HepG2 (cell line): ENCODE data around the gene MAGI1. TPM values are rescaled to one million over a fixed set of nuclear protein-coding genes. Genes with fewer than 3 reads are reported as not detected.

ENCODE experiments used
- ATAC-seq: fragments of 200-7000 bp; cut with Tn5 transposase; 3 replicates; pipeline ENCODE4 v1.9.1; 2020; ENCODE audit warnings: mild to moderate bottlenecking, moderate library complexity
- BruUV-seq: library from RNA; stranded (reverse); fragments of 400-500 nt; replicated peaks from 2 replicates; lab custom pipeline; 2021; lab: Mats Ljungman, UMichigan
- CTCF ChIA-PET: fragments of 300-600 bp; formaldehyde crosslinking; extraction: SDS; loops from one replicate; lab custom pipeline; 2021; ENCODE audit warnings: low total read pairs, inconsistent platforms, low intra/inter-chr PET ratio; lab: Yijun Ruan, JAX
- POLR2A ChIA-PET: fragments of 350-600 bp; sonication (Branson Sonifier 250); formaldehyde crosslinking; loops from one replicate; lab custom pipeline; 2020; ENCODE audit warnings: antibody characterized with exemption, inconsistent platforms; lab: Yijun Ruan, JAX
- DNase-seq: peaks from one replicate; pipeline ENCODE4 v3.0.0-alpha.2; 2015; ENCODE audit warnings: low spot score
- FAIRE-seq: peaks from 3 replicates; lab custom pipeline; 2011; peaks lifted over from hg19 to GRCh38; lab: Jason Lieb, UNC
- H2AFZ ChIP-seq: one replicate; pipeline ENCODE4 v1.6.1; 2011; ENCODE audit warnings: low read length, inconsistent platforms
- H3K27ac ChIP-seq: fragments of 300-600 bp; 3 replicates; pipeline ENCODE4 v1.8.0; 2011; ENCODE audit warnings: mixed run types, mild to moderate bottlenecking, mixed read lengths, low read length, inconsistent platforms; ENCODE audit not compliant: insufficient read depth; ENCODE audit errors: extremely low read length
- H3K27me3 ChIP-seq, 2 experiments: fragments of 200-600 bp in 1 of 2; 2 replicates in 1 of 2; 3 replicates in 1 of 2; pipeline versions ENCODE4 v1.6.0 to v1.8.0; 2011; ENCODE audit warnings: low read length in 2 of 2, mild to moderate bottlenecking in 2 of 2, moderate library complexity in 2 of 2, inconsistent platforms in 1 of 2; ENCODE audit not compliant: insufficient read depth in 2 of 2, control insufficient read depth in 1 of 2
- H3K36me3 ChIP-seq, 2 experiments: fragments of 200-600 bp in 1 of 2; replicated peaks in 1 of 2; 2 replicates in 1 of 2; 3 replicates in 1 of 2; pipeline versions ENCODE4 v1.5.1 to v1.8.0; 2011; ENCODE audit warnings: low read length in 2 of 2, inconsistent platforms in 1 of 2; ENCODE audit not compliant: insufficient read depth in 2 of 2, control insufficient read depth in 1 of 2
- H3K4me1 ChIP-seq: 2 replicates; pipeline ENCODE4 v1.5.1; 2012; ENCODE audit warnings: low read length, inconsistent platforms; ENCODE audit not compliant: insufficient read depth
- H3K4me2 ChIP-seq: 2 replicates; pipeline ENCODE4 v1.6.0; 2011; ENCODE audit warnings: low read depth, low read length, inconsistent platforms
- H3K4me3 ChIP-seq, 3 experiments: fragments of 200-600 bp in 1 of 3; sonication (generic), shearing (Covaris generic) in 1 of 3; replicated peaks in 1 of 3; 2 replicates each; pipeline ENCODE4 v1.5.1; 2011 to 2016; ENCODE audit warnings: low read length in 3 of 3, inconsistent platforms in 2 of 3, low read depth in 2 of 3, mild to moderate bottlenecking in 2 of 3, control low read depth in 1 of 3, mixed read lengths in 1 of 3; ENCODE audit not compliant: insufficient read depth in 1 of 3
- H3K79me2 ChIP-seq: one replicate; pipeline ENCODE4 v1.6.1; 2011; ENCODE audit warnings: low read length, inconsistent platforms; ENCODE audit not compliant: insufficient read depth
- H3K9ac ChIP-seq: 2 replicates; pipeline ENCODE4 v1.6.0; 2011; ENCODE audit warnings: mild to moderate bottlenecking, low read depth, low read length, inconsistent platforms; ENCODE audit not compliant: insufficient read depth
- H3K9me3 ChIP-seq: 2 replicates; pipeline ENCODE4 v1.5.1; 2012; ENCODE audit warnings: mild to moderate bottlenecking, low read length
- H4K20me1 ChIP-seq: 2 replicates; pipeline ENCODE4 v1.6.0; 2011; ENCODE audit warnings: inconsistent platforms, mild to moderate bottlenecking, low read length, moderate library complexity; ENCODE audit not compliant: insufficient read depth
- ASH2L ChIP-seq: fragments of 300-600, 200-600 bp; sonication (generic); IDR thresholded peaks from 2 replicates; pipeline ENCODE4 v1.7.0; 2017; ENCODE audit warnings: low read depth, mild to moderate bottlenecking, moderate library complexity, mixed read lengths, low read length; ENCODE audit not compliant: insufficient read length
- HMG20B ChIP-seq: conservative IDR thresholded peaks from 2 replicates; pipeline ENCODE4 v1.6.1; 2016; ENCODE audit warnings: missing genetic modification reagents, missing compliant biosample characterization
- JUND ChIP-seq: sonication (generic); formaldehyde crosslinking; IDR thresholded peaks from 2 replicates; pipeline ENCODE4 v1.8.0; 2022; ENCODE audit warnings: mild to moderate bottlenecking, missing genetic modification reagents
- ZNF34 ChIP-seq: sonication (generic); formaldehyde crosslinking; IDR thresholded peaks from 2 replicates; pipeline ENCODE4 v1.4.0; 2020; ENCODE audit warnings: mild to moderate bottlenecking, missing genetic modification reagents, borderline replicate concordance
- whole genome bisulfite sequencing: methylation state at CpG from one replicate; pipeline ENCODE4 v1.1.6; 2017; ENCODE audit warnings: low lambda C conversion rate; 5-methylcytosine and 5-hydroxymethylcytosine counted together
- in situ Hi-C: cut with HindIII; loops from 2 replicates; pipeline ENCODE4 v1.10.0; 2017; ENCODE audit warnings: low pct_unique_long_range_greater_than_20kb; ENCODE audit not compliant: extremely low pct_ligation_motif_present
- intact Hi-C: fragments of 100-400 bp; cut with micrococcal nuclease; formaldehyde crosslinking; loops from one replicate; pipeline ENCODE4 v1.10.0; 2022; ENCODE audit not compliant: unreplicated experiment
- polyA plus RNA-seq, 8 experiments: library from polyadenylated mRNA; depleted of rRNA in 3 of 8; stranded (reverse) in 7 of 8; unstranded in 1 of 8; fragments of >200 nt; fragmentation: Illumina TruSeq in 4 of 8; extraction: Trizol in 4 of 8; gene quantifications; 2 replicates each; pipeline versions ENCODE4 v1.2.1 to v1.2.3, GENCODE V29; 2011 to 2016; ENCODE audit warnings: low read depth in 4 of 8, missing spikeins in 1 of 8, mixed read lengths in 1 of 8; ENCODE audit not compliant: insufficient read depth in 1 of 8
- total RNA-seq, 5 experiments: library from RNA; depleted of rRNA; stranded (reverse); fragments of >200 nt; fragmentation: Illumina TruSeq; extraction: Trizol; gene quantifications; 2 replicates each; pipeline ENCODE4 v1.2.3, GENCODE V29; 2016; ENCODE audit warnings: low read depth in 1 of 5
- TF ChIP-seq, protein P1 (sequence below): sonication (generic); formaldehyde crosslinking; IDR thresholded peaks from one replicate; pipeline ENCODE4 v1.5.1; 2020; ENCODE audit warnings: mild to moderate bottlenecking, missing genetic modification reagents; ENCODE audit errors: not compliant biosample characterization

MAGI1 gene
- total and polyA plus RNA-seq, 2 of the 13 experiments (the other 11 are each of a cell fraction or from before 2014, with no cell fraction given): 22.2 to 26.0 TPM

DNA sequence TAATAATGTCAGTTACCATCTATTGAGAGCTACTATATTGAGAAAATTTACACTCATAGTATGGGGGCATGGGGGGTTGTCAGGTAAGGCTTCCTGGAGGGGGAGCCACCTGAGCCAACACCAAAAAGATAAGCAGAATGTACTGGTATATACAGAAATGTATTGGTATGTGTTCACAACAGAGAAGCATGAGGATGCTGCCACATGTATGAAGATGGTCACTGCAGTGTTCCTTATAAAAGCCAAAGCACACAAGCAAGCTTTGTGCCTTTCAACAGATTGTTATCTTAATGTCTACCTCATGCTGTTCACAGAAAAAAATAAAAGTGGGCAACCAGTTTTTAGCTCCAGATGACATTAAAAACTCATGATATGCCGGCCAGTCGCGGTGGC, 149.0 kb downstream of the MAGI1 start (continued):
- TF ChIP-seq, protein P1, sequence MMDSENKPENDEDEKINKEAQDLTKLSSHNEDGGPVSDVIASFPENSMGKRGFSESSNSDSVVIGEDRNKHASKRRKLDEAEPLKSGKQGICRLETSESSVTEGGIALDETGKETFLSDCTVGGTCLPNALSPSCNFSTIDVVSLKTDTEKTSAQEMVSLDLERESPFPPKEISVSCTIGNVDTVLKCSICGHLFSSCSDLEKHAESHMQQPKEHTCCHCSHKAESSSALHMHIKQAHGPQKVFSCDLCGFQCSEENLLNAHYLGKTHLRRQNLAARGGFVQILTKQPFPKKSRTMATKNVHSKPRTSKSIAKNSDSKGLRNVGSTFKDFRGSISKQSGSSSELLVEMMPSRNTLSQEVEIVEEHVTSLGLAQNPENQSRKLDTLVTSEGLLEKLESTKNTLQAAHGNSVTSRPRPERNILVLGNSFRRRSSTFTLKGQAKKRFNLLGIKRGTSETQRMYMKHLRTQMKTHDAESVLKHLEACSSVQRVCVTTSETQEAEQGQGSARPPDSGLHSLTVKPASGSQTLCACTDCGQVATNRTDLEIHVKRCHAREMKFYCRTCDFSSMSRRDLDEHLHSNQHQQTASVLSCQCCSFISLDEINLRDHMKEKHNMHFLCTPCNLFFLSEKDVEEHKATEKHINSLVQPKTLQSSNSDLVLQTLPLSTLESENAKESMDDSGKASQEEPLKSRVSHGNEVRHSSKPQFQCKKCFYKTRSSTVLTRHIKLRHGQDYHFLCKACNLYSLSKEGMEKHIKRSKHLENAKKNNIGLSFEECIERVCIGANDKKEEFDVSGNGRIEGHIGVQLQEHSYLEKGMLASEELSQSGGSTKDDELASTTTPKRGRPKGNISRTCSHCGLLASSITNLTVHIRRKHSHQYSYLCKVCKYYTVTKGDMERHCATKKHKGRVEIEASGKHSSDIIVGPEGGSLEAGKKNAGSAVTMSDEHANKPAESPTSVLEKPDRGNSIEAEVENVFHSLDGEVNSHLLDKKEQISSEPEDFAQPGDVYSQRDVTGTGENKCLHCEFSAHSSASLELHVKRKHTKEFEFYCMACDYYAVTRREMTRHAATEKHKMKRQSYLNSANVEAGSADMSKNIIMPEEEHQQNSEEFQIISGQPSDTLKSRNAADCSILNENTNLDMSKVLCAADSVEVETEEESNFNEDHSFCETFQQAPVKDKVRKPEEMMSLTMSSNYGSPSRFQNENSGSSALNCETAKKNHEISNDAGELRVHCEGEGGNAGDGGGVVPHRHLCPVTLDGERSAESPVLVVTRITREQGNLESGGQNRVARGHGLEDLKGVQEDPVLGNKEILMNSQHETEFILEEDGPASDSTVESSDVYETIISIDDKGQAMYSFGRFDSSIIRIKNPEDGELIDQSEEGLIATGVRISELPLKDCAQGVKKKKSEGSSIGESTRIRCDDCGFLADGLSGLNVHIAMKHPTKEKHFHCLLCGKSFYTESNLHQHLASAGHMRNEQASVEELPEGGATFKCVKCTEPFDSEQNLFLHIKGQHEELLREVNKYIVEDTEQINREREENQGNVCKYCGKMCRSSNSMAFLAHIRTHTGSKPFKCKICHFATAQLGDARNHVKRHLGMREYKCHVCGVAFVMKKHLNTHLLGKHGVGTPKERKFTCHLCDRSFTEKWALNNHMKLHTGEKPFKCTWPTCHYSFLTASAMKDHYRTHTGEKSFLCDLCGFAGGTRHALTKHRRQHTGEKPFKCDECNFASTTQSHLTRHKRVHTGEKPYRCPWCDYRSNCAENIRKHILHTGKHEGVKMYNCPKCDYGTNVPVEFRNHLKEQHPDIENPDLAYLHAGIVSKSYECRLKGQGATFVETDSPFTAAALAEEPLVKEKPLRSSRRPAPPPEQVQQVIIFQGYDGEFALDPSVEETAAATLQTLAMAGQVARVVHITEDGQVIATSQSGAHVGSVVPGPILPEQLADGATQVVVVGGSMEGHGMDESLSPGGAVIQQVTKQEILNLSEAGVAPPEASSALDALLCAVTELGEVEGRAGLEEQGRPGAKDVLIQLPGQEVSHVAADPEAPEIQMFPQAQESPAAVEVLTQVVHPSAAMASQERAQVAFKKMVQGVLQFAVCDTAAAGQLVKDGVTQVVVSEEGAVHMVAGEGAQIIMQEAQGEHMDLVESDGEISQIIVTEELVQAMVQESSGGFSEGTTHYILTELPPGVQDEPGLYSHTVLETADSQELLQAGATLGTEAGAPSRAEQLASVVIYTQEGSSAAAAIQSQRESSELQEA (CRISPR knock-in tag): no peak
- TF ChIP-seq ASH2L: no peak

DNA sequence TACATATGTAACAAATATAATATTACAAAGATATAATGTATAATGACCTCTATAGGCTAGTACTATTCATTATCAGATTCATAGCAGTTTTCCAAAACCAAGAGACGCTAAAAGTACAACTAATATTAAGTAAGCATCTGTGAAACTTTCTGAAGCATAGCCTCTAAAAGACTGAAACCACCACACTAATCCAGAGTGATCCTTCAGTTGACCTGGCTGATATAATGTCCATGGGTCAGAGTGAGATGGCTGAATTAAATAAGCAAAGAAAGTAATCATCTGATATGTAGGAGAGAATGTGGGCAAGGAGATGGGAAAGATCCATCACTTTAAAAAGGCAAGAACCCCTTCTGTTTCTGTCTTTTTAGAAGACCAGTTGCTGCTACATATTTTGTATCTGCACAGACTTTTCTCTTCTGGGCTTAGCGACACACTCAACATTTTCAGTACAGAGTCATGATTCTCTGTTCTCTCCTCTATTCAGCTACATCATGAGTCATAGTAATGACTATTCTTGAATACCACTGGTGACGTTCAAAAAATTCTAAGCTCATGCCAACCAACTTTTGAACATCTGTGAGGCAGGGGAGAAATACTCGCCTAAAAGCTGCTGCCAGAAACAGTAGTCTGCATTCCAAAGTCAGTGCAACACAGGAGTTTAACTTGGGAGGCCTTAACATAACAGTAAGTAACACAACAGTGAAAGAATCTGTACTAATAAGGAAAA, 149.6 kb downstream of the MAGI1 start:
- Histone ChIP-seq H3K79me2 (peaks cover 81% of the 10 kb centered on the region), H3K27me3 (no peaks in the 10 kb centered on the region), H3K9me3 (no peaks in the 10 kb centered on the region), H3K36me3 (no peaks in the 10 kb centered on the region), H3K4me3 (no peak overlapping the region), H3K9ac (no peak overlapping the region), H3K4me2 (no peak overlapping the region), H3K27ac (no peak overlapping the region), H3K4me1 (peaks cover 5% of the 10 kb centered on the region), H4K20me1 (peaks cover 28% of the 10 kb centered on the region), H2AFZ (no peak overlapping the region)
- in situ Hi-C loops: no loop called here
- TF ChIP-seq HMG20B (CRISPR knock-in tag) (no peak), ZNF34 (CRISPR knock-in tag) (no peak), JUND (CRISPR knock-in tag) (no peak)
- DNase-seq (no peak), ATAC-seq (no peak), FAIRE-seq (no peak)
- WGBS: 93% methylated on average over 4 of the region's 4 CpGs
- intact Hi-C loops: no loop called here
- no TSS peak for BruUV-seq
- POLR2A ChIA-PET: no interaction called here
- CTCF ChIA-PET: no interaction called here
